22Rv1 (cell line): Measurements from ENCODE around the gene C20orf173.

Experiments
- ZFX ChIP-seq: fragments of 450-650 bp; IDR thresholded peaks from 2 replicates; pipeline ENCODE4 v1.6.1; 2017; ENCODE audit warnings: antibody characterized with exemption, borderline replicate concordance
- TF ChIP-seq, protein P1 (sequence below): fragments of 450-650 bp; IDR thresholded peaks from 2 replicates; pipeline ENCODE4 v1.5.1; 2017; ENCODE audit warnings: mild to moderate bottlenecking

- TF ChIP-seq, protein P1, sequence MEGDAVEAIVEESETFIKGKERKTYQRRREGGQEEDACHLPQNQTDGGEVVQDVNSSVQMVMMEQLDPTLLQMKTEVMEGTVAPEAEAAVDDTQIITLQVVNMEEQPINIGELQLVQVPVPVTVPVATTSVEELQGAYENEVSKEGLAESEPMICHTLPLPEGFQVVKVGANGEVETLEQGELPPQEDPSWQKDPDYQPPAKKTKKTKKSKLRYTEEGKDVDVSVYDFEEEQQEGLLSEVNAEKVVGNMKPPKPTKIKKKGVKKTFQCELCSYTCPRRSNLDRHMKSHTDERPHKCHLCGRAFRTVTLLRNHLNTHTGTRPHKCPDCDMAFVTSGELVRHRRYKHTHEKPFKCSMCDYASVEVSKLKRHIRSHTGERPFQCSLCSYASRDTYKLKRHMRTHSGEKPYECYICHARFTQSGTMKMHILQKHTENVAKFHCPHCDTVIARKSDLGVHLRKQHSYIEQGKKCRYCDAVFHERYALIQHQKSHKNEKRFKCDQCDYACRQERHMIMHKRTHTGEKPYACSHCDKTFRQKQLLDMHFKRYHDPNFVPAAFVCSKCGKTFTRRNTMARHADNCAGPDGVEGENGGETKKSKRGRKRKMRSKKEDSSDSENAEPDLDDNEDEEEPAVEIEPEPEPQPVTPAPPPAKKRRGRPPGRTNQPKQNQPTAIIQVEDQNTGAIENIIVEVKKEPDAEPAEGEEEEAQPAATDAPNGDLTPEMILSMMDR = no peak
- no peak for TF ChIP-seq ZFX
Measured at GRCh38 chr20:35504751-35505150, 24.7 kb downstream of the C20orf173 start.
